ENCODE results near the gene CUL3.
"Not testable (repeated sequence)": the region's sequence is repeated elsewhere in the genome, so short reads cannot be mapped to it uniquely, and the experiment has no call there.

CUL3 gene

GRCh38 chr2:224585211-224586088 lies at the start of gene CUL3:
TSS of gene CUL3 (minus strand) at chr2:224585363. CDS start at chr2:224585009, 354 bp downstream.
- peak; percentile 99 for DNase-seq

GRCh38 chr2:224630659-224631550 lies 45.7 kb upstream of the CUL3 start:
- no peak for DNase-seq

GRCh38 chr2:224628416-224628815 lies 43.3 kb upstream of the CUL3 start:
- DNase-seq, result no peak

GRCh38 chr2:224626735-224627134 lies 41.6 kb upstream of the CUL3 start:
- no peak for DNase-seq

- no peak for DNase-seq
These were observed 28.6 kb upstream of the CUL3 start for GRCh38 chr2:224613543-224614286.

- DNase-seq, result no peak
These were observed 27.4 kb upstream of the CUL3 start for GRCh38 chr2:224612578-224612977.

- DNase-seq, result no peak
These were observed 26.8 kb upstream of the CUL3 start for GRCh38 chr2:224611938-224612337.

GRCh38 chr2:224608104-224608503 lies 22.9 kb upstream of the CUL3 start:
- no peak for DNase-seq

GRCh38 chr2:224603746-224604500 lies 18.8 kb upstream of the CUL3 start:
- DNase-seq, result not testable (repeated sequence)

- not testable (repeated sequence) for DNase-seq
These were observed 17.7 kb upstream of the CUL3 start for GRCh38 chr2:224602778-224603375.

GRCh38 chr2:224601923-224602322 lies 16.8 kb upstream of the CUL3 start:
- peak; percentile 31 for DNase-seq

- DNase-seq, result no peak
These were observed 13.5 kb upstream of the CUL3 start for GRCh38 chr2:224598678-224599077.

- no peak for DNase-seq
These were observed 11.1 kb upstream of the CUL3 start for GRCh38 chr2:224596289-224596688.

- DNase-seq, result no peak
These were observed 10.4 kb upstream of the CUL3 start for GRCh38 chr2:224595518-224595917.

- DNase-seq, result no peak
These were observed 9.7 kb upstream of the CUL3 start for GRCh38 chr2:224594840-224595239.

- no peak for DNase-seq
These were observed 6.1 kb upstream of the CUL3 start for GRCh38 chr2:224591220-224591619.

- no peak for DNase-seq
These were observed 1.0 kb upstream of the CUL3 start for GRCh38 chr2:224586127-224586695.

GRCh38 chr2:224584785-224585210 lies 365 bp downstream of the CUL3 start:
- peak; percentile 70 for DNase-seq

GRCh38 chr2:224584111-224584784 lies 915 bp downstream of the CUL3 start:
- peak; percentile 37 for DNase-seq

- DNase-seq, result not testable (repeated sequence)
These were observed 2.1 kb downstream of the CUL3 start for GRCh38 chr2:224583033-224583432.

- DNase-seq, result no peak
These were observed 4.9 kb downstream of the CUL3 start for GRCh38 chr2:224580248-224580647.

Measured in activated CD4-positive, alpha-beta T cell treated with anti-CD3 and anti-CD28 coated beads, Interleukin-2, Interleukin-6, amounts not matched to agents 100 ng/mL and 50 ng/mL, durations not matched to agents 16 hours and 8 hours (primary cell).